GM12878 (cell line): Measurements from ENCODE around the gene TLCD3B. TPM values are rescaled to one million over a fixed set of nuclear protein-coding genes. Genes with fewer than 3 reads are reported as not detected.

Experiments
- ATAC-seq: fragments of 200-7000 bp; cut with Tn5 transposase; 3 replicates; pipeline ENCODE4 v1.9.1; 2020; ENCODE audit warnings: mild to moderate bottlenecking, moderate library complexity
- BruUV-seq: library from RNA; stranded (reverse); fragments of 400-500 nt; replicated peaks from 2 replicates; lab custom pipeline; 2021; lab: Mats Ljungman, UMichigan
- CTCF ChIA-PET: fragments of 300-600 bp; sonication (Branson Sonifier 250); formaldehyde crosslinking; extraction: SDS; loops from one replicate; lab custom pipeline; 2021; ENCODE audit warnings: inconsistent platforms; lab: Yijun Ruan, JAX
- POLR2A ChIA-PET: fragments of 350-600 bp; formaldehyde crosslinking; extraction: SDS; loops from one replicate; lab custom pipeline; 2021; ENCODE audit warnings: inconsistent platforms; lab: Charles Lee
- RAD21 ChIA-PET: fragments of 300-600 bp; sonication (Branson Sonifier 250); formaldehyde crosslinking; loops from one replicate; lab custom pipeline; 2023; ENCODE audit warnings: antibody characterized with exemption; ENCODE audit not compliant: unreplicated experiment; lab: Charles Lee
- SMC1A ChIA-PET: fragments of 300-600 bp; sonication (Branson Sonifier 250); formaldehyde crosslinking; loops from one replicate; lab custom pipeline; 2023; ENCODE audit not compliant: unreplicated experiment, uncharacterized antibody; lab: Charles Lee
- DNase-seq: peaks from one replicate; pipeline ENCODE4 v3.0.0-alpha.2; 2011; ENCODE audit warnings: low read depth, low spot score
- FAIRE-seq: peaks from 3 replicates; lab custom pipeline; 2011; peaks lifted over from hg19 to GRCh38; lab: Jason Lieb, UNC
- H2AFZ ChIP-seq: 2 replicates; pipeline ENCODE4 v1.6.0; 2011; ENCODE audit warnings: low read depth, low read length, control low read depth; ENCODE audit not compliant: control insufficient read depth
- H3K27ac ChIP-seq: 2 replicates; pipeline ENCODE4 v1.5.1; 2011; ENCODE audit warnings: control low read depth; ENCODE audit not compliant: control insufficient read depth, insufficient read depth
- H3K27me3 ChIP-seq, 2 experiments: replicated peaks in 1 of 2; 2 replicates each; pipeline versions ENCODE4 v1.6.0 to v1.6.1; 2011; ENCODE audit warnings: low read length in 1 of 2; ENCODE audit not compliant: control insufficient read depth in 2 of 2, insufficient read depth in 2 of 2
- H3K36me3 ChIP-seq, 2 experiments: 2 replicates each; pipeline ENCODE4 v1.5.1; 2011; ENCODE audit warnings: low read length in 1 of 2; ENCODE audit not compliant: control insufficient read depth in 2 of 2, insufficient read depth in 2 of 2
- H3K4me1 ChIP-seq: 2 replicates; pipeline ENCODE4 v1.6.1; 2011; ENCODE audit warnings: mild to moderate bottlenecking, low read length, moderate library complexity, mixed read lengths; ENCODE audit not compliant: control insufficient read depth, insufficient read depth
- H3K4me2 ChIP-seq: 2 replicates; pipeline ENCODE4 v1.6.0; 2011; ENCODE audit warnings: control low read depth; ENCODE audit not compliant: control insufficient read depth, insufficient read depth
- H3K4me3 ChIP-seq: fragments of 200-600 bp; sonication (generic); 2 replicates; pipeline ENCODE4 v1.5.1; 2016
- H3K79me2 ChIP-seq: 2 replicates; pipeline ENCODE4 v1.6.0; 2011; ENCODE audit warnings: low read length; ENCODE audit not compliant: control insufficient read depth, insufficient read depth
- H3K9ac ChIP-seq: 2 replicates; pipeline ENCODE4 v1.8.0; 2011; ENCODE audit warnings: low read length, control low read depth, mixed read lengths; ENCODE audit not compliant: control insufficient read depth, insufficient read depth
- H3K9me3 ChIP-seq: replicated peaks from 3 replicates; pipeline ENCODE4 v1.5.1; 2011; ENCODE audit warnings: mild to moderate bottlenecking, low read length; ENCODE audit not compliant: control insufficient read depth, insufficient read depth
- H4K20me1 ChIP-seq: 2 replicates; pipeline ENCODE4 v1.6.0; 2011; ENCODE audit not compliant: control insufficient read depth, insufficient read depth
- CHD1 ChIP-seq: IDR thresholded peaks from 2 replicates; pipeline ENCODE4 v1.6.1; 2012; ENCODE audit warnings: low read depth, low read length, improper control_type of control experiment
- ESRRA ChIP-seq: IDR thresholded peaks from 2 replicates; pipeline ENCODE4 v1.6.1; 2012; ENCODE audit warnings: mild to moderate bottlenecking, low read length, improper control_type of control experiment
- SMAD5 ChIP-seq: IDR thresholded peaks from 2 replicates; pipeline ENCODE4 v1.6.1; 2016; ENCODE audit warnings: antibody characterized with exemption, low read depth
- SMARCA5 ChIP-seq: fragments of 450-650 bp; IDR thresholded peaks from 2 replicates; pipeline ENCODE4 v1.6.1; 2017; ENCODE audit warnings: mild to moderate bottlenecking
- SPI1 ChIP-seq: IDR thresholded peaks from 2 replicates; pipeline ENCODE4 v1.6.1; 2011; ENCODE audit warnings: low read depth, mild to moderate bottlenecking, low read length, moderate library complexity, borderline replicate concordance; ENCODE audit not compliant: insufficient read depth
- SUPT20H ChIP-seq: IDR thresholded peaks from 2 replicates; pipeline ENCODE4 v1.6.1; 2011; ENCODE audit warnings: low read depth, mild to moderate bottlenecking, low read length, moderate library complexity, borderline replicate concordance; ENCODE audit not compliant: control insufficient read depth
- WGBS: methylation state at CpG from one replicate; pipeline ENCODE4 v1.1.6; 2016; ENCODE audit warnings: low lambda C conversion rate; ENCODE audit not compliant: insufficient replicate concordance, insufficient coverage; ENCODE audit errors: missing lambda C conversion rate; 5-methylcytosine and 5-hydroxymethylcytosine counted together
- in situ Hi-C: fragments of 300-500 bp; cut with MboI; formaldehyde crosslinking; loops from 9 replicates; pipeline ENCODE4 v1.14.3; 2018; ENCODE audit warnings: mixed read lengths
- intact Hi-C: fragments of 100-400 bp; cut with micrococcal nuclease; formaldehyde crosslinking; loops from one replicate; pipeline ENCODE4 v1.14.2; 2022; ENCODE audit not compliant: unreplicated experiment
- polyA plus RNA-seq, 11 experiments: library from polyadenylated mRNA; depleted of rRNA in 4 of 11; unstranded in 6 of 11; stranded (reverse) in 5 of 11; fragments of >200 nt; fragmentation: Nextera tagmentation in 4 of 11; fragmentation: Illumina TruSeq in 1 of 11; extraction: Ambion mirVana in 4 of 11; extraction: Trizol in 1 of 11; gene quantifications; 1 replicate in 1 of 11; 2 replicates in 10 of 11; pipeline versions ENCODE4 v1.2.1 to v1.2.3, GENCODE V29; 2011 to 2016; ENCODE audit warnings: inconsistent platforms in 2 of 11, missing spikeins in 2 of 11, low read depth in 1 of 11
- total RNA-seq, 4 experiments: library from RNA; depleted of rRNA in 3 of 4; stranded (reverse); fragments of >200 nt in 3 of 4; fragmentation: Illumina TruSeq in 1 of 4; extraction: Trizol in 1 of 4; gene quantifications; 2 replicates each; pipeline versions ENCODE4 v1.2.1 to v1.2.3, GENCODE V29; 2013 to 2021

TLCD3B gene
- total and polyA plus RNA-seq, 10 of the 15 experiments (the other 5 are each of a cell fraction or from before 2014, with no cell fraction given), result 0.05 to 0.51 (median 0.18) TPM; not detected in 4

GRCh38 chr16:29975811-29976511 lies 55.1 kb downstream of the TLCD3B start (continued):
- no peak for TF ChIP-seq SPI1

GRCh38 chr16:29975134-29975538 lies 55.9 kb downstream of the TLCD3B start:
- RAD21 ChIA-PET, result interaction anchor here (0.5 kb wide), 1 partner anchor 93 kb away, joined by 3 read pairs; no protein-coding TSS in a partner anchor
- Histone ChIP-seq H3K9ac (peak overlapping the region; percentile 86), H3K9me3 (no peaks in the 10 kb centered on the region; the same call in 2 of the 3 replicates), H3K79me2 (peaks cover 37% of the 10 kb centered on the region), H3K27ac (peak overlapping the region; percentile 90; the same call in 1 of the 2 replicates), H3K36me3 (peaks cover 14% of the 10 kb centered on the region in 2 experiments), H3K4me2 (peak overlapping the region; percentile 91), H3K4me1 (peaks cover 9% of the 10 kb centered on the region), H2AFZ (no peak overlapping the region), H4K20me1 (no peaks in the 10 kb centered on the region), H3K27me3 (no peaks in the 10 kb centered on the region), H3K4me3 (peak overlapping the region; percentile 99)
- TF ChIP-seq ESRRA, result peak; percentile 98
- no peak for TF ChIP-seq CHD1
- peak; percentile 56; the same call in 1 of the 2 replicates for TF ChIP-seq SMARCA5
- no peak for TF ChIP-seq SUPT20H
- TF ChIP-seq SMAD5, result no peak
- CTCF ChIA-PET, result interaction anchor here (0.7 to 2.8 kb wide), 8 partner anchors 13 to 167 kb away, joined by 3 to 14 read pairs (median 5); partner anchors contain the start of genes KCTD13 and TMEM219
- WGBS, result 21% methylated on average over 5 of the region's 5 CpGs
- no peak for FAIRE-seq
- no TSS peak for BruUV-seq
- ATAC-seq, result no peak
- SMC1A ChIA-PET, result interaction anchor here (1.1 to 3.2 kb wide), 3 partner anchors 13 to 54 kb away, joined by 3 to 11 read pairs (median 4); partner anchors contain the start of gene TMEM219
- no peak for DNase-seq
- in situ Hi-C loops, result no loop called here
- intact Hi-C loops, result no loop called here
- POLR2A ChIA-PET, result interaction anchor here (0.6 to 6.0 kb wide), 5 partner anchors 13 to 272 kb away, joined by 3 to 53 read pairs (median 8); partner anchors contain the start of genes HIRIP3, INO80E and TMEM219

Other genes starting within 250 kb of the TLCD3B start
Only the 7 nearest of the 26 such genes appear.
- 24.4 and 28.5 TPM in 2 replicates for gene TAOK2, start 57.4 kb downstream of the TLCD3B start, total RNA-seq (2014; rRNA removed)
- 10.7 and 11.9 TPM in 2 replicates for gene TAOK2, start 57.4 kb downstream of the TLCD3B start, total RNA-seq (2014; rRNA removed; fragmentation: Illumina TruSeq; extraction: Trizol)
- gene TAOK2, start 57.4 kb downstream of the TLCD3B start, total RNA-seq (2021), result 33.8 and 40.2 TPM in 2 replicates
- gene TAOK2, start 57.4 kb downstream of the TLCD3B start, polyA plus RNA-seq (2011; rRNA removed), result 8.8 and 14.3 TPM in 2 replicates
- 7.4 and 11.1 TPM in 2 replicates for gene TAOK2, start 57.4 kb downstream of the TLCD3B start, polyA plus RNA-seq (2014; fragmentation: Illumina TruSeq; extraction: Trizol)
- under 1 TPM; 0.14 to 0.51 TPM for gene TAOK2, start 57.4 kb downstream of the TLCD3B start, polyA plus RNA-seq (2014; fragmentation: Nextera tagmentation; extraction: Ambion mirVana)
- 27.7 and 32.8 TPM in 2 replicates for gene TAOK2, start 57.4 kb downstream of the TLCD3B start, polyA plus RNA-seq (2014; rRNA removed)
- gene TAOK2, start 57.4 kb downstream of the TLCD3B start, polyA plus RNA-seq (2016; fragmentation: Nextera tagmentation; extraction: Ambion mirVana), result 10 to 100 TPM in 1 of 2 experiments, 1 to 10 TPM in 1; 9.8 to 11.2 TPM
- gene HIRIP3, start 35.7 kb downstream of the TLCD3B start, total RNA-seq (2014; rRNA removed), result 19.1 and 30.1 TPM in 2 replicates
- 13.9 and 14.7 TPM in 2 replicates for gene HIRIP3, start 35.7 kb downstream of the TLCD3B start, total RNA-seq (2014; rRNA removed; fragmentation: Illumina TruSeq; extraction: Trizol)
- 26.1 and 26.5 TPM in 2 replicates for gene HIRIP3, start 35.7 kb downstream of the TLCD3B start, total RNA-seq (2021)
- 6.2 and 10.9 TPM in 2 replicates for gene HIRIP3, start 35.7 kb downstream of the TLCD3B start, polyA plus RNA-seq (2011; rRNA removed)
- gene HIRIP3, start 35.7 kb downstream of the TLCD3B start, polyA plus RNA-seq (2014; fragmentation: Illumina TruSeq; extraction: Trizol), result 14.8 and 21.2 TPM in 2 replicates
- gene HIRIP3, start 35.7 kb downstream of the TLCD3B start, polyA plus RNA-seq (2014; fragmentation: Nextera tagmentation; extraction: Ambion mirVana), result 1 to 10 TPM; 4.1 to 9.8 TPM
- gene HIRIP3, start 35.7 kb downstream of the TLCD3B start, polyA plus RNA-seq (2014; rRNA removed), result 33.1 and 36.7 TPM in 2 replicates
- 10 to 100 TPM; 40.5 to 43.5 TPM for gene HIRIP3, start 35.7 kb downstream of the TLCD3B start, polyA plus RNA-seq (2016; fragmentation: Nextera tagmentation; extraction: Ambion mirVana)
- gene INO80E, start 35.0 kb downstream of the TLCD3B start, total RNA-seq (2014; rRNA removed), result 48.3 and 58.9 TPM in 2 replicates
- gene INO80E, start 35.0 kb downstream of the TLCD3B start, total RNA-seq (2014; rRNA removed; fragmentation: Illumina TruSeq; extraction: Trizol), result 27.0 and 31.0 TPM in 2 replicates
- gene INO80E, start 35.0 kb downstream of the TLCD3B start, total RNA-seq (2021), result 73.3 and 74.0 TPM in 2 replicates
- gene INO80E, start 35.0 kb downstream of the TLCD3B start, polyA plus RNA-seq (2011; rRNA removed), result 14.3 and 17.9 TPM in 2 replicates
- gene INO80E, start 35.0 kb downstream of the TLCD3B start, polyA plus RNA-seq (2014; fragmentation: Illumina TruSeq; extraction: Trizol), result 41.3 and 67.7 TPM in 2 replicates
- gene INO80E, start 35.0 kb downstream of the TLCD3B start, polyA plus RNA-seq (2014; fragmentation: Nextera tagmentation; extraction: Ambion mirVana), result under 1 TPM; 0.39 to 0.90 TPM
- 58.1 and 72.7 TPM in 2 replicates for gene INO80E, start 35.0 kb downstream of the TLCD3B start, polyA plus RNA-seq (2014; rRNA removed)
- 10 to 100 TPM; 29.5 to 35.0 TPM for gene INO80E, start 35.0 kb downstream of the TLCD3B start, polyA plus RNA-seq (2016; fragmentation: Nextera tagmentation; extraction: Ambion mirVana)
- 0.17 TPM in 1 of 2 replicates, not detected in the other for gene DOC2A, start 20.2 kb downstream of the TLCD3B start, total RNA-seq (2014; rRNA removed)
- gene DOC2A, start 20.2 kb downstream of the TLCD3B start, total RNA-seq (2014; rRNA removed; fragmentation: Illumina TruSeq; extraction: Trizol), result not detected in 2 replicates
- 0.11 TPM in 1 of 2 replicates, not detected in the other for gene DOC2A, start 20.2 kb downstream of the TLCD3B start, total RNA-seq (2021)
- 0.06 and 0.15 TPM in 2 replicates for gene DOC2A, start 20.2 kb downstream of the TLCD3B start, polyA plus RNA-seq (2011; rRNA removed)
- 0.06 TPM in 1 of 2 replicates, not detected in the other for gene DOC2A, start 20.2 kb downstream of the TLCD3B start, polyA plus RNA-seq (2014; fragmentation: Illumina TruSeq; extraction: Trizol)
- not detected for gene DOC2A, start 20.2 kb downstream of the TLCD3B start, polyA plus RNA-seq (2014; fragmentation: Nextera tagmentation; extraction: Ambion mirVana)
- gene DOC2A, start 20.2 kb downstream of the TLCD3B start, polyA plus RNA-seq (2014; rRNA removed), result 0.09 TPM in 2 replicates
- not detected for gene DOC2A, start 20.2 kb downstream of the TLCD3B start, polyA plus RNA-seq (2016; fragmentation: Nextera tagmentation; extraction: Ambion mirVana)
- not detected in 2 replicates for gene C16orf92, start 8.1 kb downstream of the TLCD3B start, total RNA-seq (2014; rRNA removed)
- gene C16orf92, start 8.1 kb downstream of the TLCD3B start, total RNA-seq (2014; rRNA removed; fragmentation: Illumina TruSeq; extraction: Trizol), result not detected in 2 replicates
- not detected in 2 replicates for gene C16orf92, start 8.1 kb downstream of the TLCD3B start, total RNA-seq (2021)
- gene C16orf92, start 8.1 kb downstream of the TLCD3B start, polyA plus RNA-seq (2011; rRNA removed), result not detected in 2 replicates
- gene C16orf92, start 8.1 kb downstream of the TLCD3B start, polyA plus RNA-seq (2014; fragmentation: Illumina TruSeq; extraction: Trizol), result not detected in 2 replicates
- gene C16orf92, start 8.1 kb downstream of the TLCD3B start, polyA plus RNA-seq (2014; fragmentation: Nextera tagmentation; extraction: Ambion mirVana), result not detected
- not detected in 2 replicates for gene C16orf92, start 8.1 kb downstream of the TLCD3B start, polyA plus RNA-seq (2014; rRNA removed)
- gene C16orf92, start 8.1 kb downstream of the TLCD3B start, polyA plus RNA-seq (2016; fragmentation: Nextera tagmentation; extraction: Ambion mirVana), result not detected
- 1,247 and 1,393 TPM in 2 replicates for gene ALDOA, start 34.5 kb upstream of the TLCD3B start, total RNA-seq (2014; rRNA removed)
- gene ALDOA, start 34.5 kb upstream of the TLCD3B start, total RNA-seq (2014; rRNA removed; fragmentation: Illumina TruSeq; extraction: Trizol), result 804 and 922 TPM in 2 replicates
- gene ALDOA, start 34.5 kb upstream of the TLCD3B start, total RNA-seq (2021), result 1,355 and 1,356 TPM in 2 replicates
- 672 and 1,081 TPM in 2 replicates for gene ALDOA, start 34.5 kb upstream of the TLCD3B start, polyA plus RNA-seq (2011; rRNA removed)
- 300 and 751 TPM in 2 replicates for gene ALDOA, start 34.5 kb upstream of the TLCD3B start, polyA plus RNA-seq (2014; fragmentation: Illumina TruSeq; extraction: Trizol)
- 100 to 1,000 TPM; 218 to 335 TPM for gene ALDOA, start 34.5 kb upstream of the TLCD3B start, polyA plus RNA-seq (2014; fragmentation: Nextera tagmentation; extraction: Ambion mirVana)
- 1,109 and 1,522 TPM in 2 replicates for gene ALDOA, start 34.5 kb upstream of the TLCD3B start, polyA plus RNA-seq (2014; rRNA removed)
- gene ALDOA, start 34.5 kb upstream of the TLCD3B start, polyA plus RNA-seq (2016; fragmentation: Nextera tagmentation; extraction: Ambion mirVana), result 1,000 to 10,000 TPM; 2,119 to 2,339 TPM
- gene PPP4C, start 44.7 kb upstream of the TLCD3B start, total RNA-seq (2014; rRNA removed), result 93.4 and 118 TPM in 2 replicates
- gene PPP4C, start 44.7 kb upstream of the TLCD3B start, total RNA-seq (2014; rRNA removed; fragmentation: Illumina TruSeq; extraction: Trizol), result 63.9 and 75.0 TPM in 2 replicates
- 130 and 132 TPM in 2 replicates for gene PPP4C, start 44.7 kb upstream of the TLCD3B start, total RNA-seq (2021)
- 73.0 and 143 TPM in 2 replicates for gene PPP4C, start 44.7 kb upstream of the TLCD3B start, polyA plus RNA-seq (2011; rRNA removed)
- 34.5 and 83.7 TPM in 2 replicates for gene PPP4C, start 44.7 kb upstream of the TLCD3B start, polyA plus RNA-seq (2014; fragmentation: Illumina TruSeq; extraction: Trizol)
- gene PPP4C, start 44.7 kb upstream of the TLCD3B start, polyA plus RNA-seq (2014; fragmentation: Nextera tagmentation; extraction: Ambion mirVana), result 10 to 100 TPM in 1 of 2 experiments, 1 to 10 TPM in 1; 2.7 to 18.8 TPM
- 165 and 178 TPM in 2 replicates for gene PPP4C, start 44.7 kb upstream of the TLCD3B start, polyA plus RNA-seq (2014; rRNA removed)
- gene PPP4C, start 44.7 kb upstream of the TLCD3B start, polyA plus RNA-seq (2016; fragmentation: Nextera tagmentation; extraction: Ambion mirVana), result 100 to 1,000 TPM; 194 to 240 TPM